Tongue (tissue), 2 donors: ENCODE measurements around the gene ISL2. TPM values are rescaled to one million over a fixed set of nuclear protein-coding genes. Genes with fewer than 3 reads are reported as not detected.

Source experiments
- DNase-seq: peaks from one replicate; pipeline ENCODE4 v3.0.0-alpha.2; 2015
- total RNA-seq: library from RNA; depleted of rRNA; stranded (reverse); fragments of >200 nt; gene quantifications from one replicate; pipeline ENCODE4 v1.2.3, GENCODE V29; 2014

Gene ISL2
- total RNA-seq, 1 donor from 2014 or later = 6.6 TPM

GRCh38 chr15:76342382-76343201 is 6.0 kb downstream of the ISL2 start:
- DNase-seq = peak; percentile 30

GRCh38 chr15:76343313-76343996 is 6.9 kb downstream of the ISL2 start:
- peak; percentile 30 for DNase-seq

GRCh38 chr15:76344893-76345582 is 8.5 kb downstream of the ISL2 start:
- peak; percentile 43 for DNase-seq

- DNase-seq = no peak
Observed at GRCh38 chr15:76345583-76345879, 9.0 kb downstream of the ISL2 start.

- DNase-seq = peak; percentile 65
Observed at GRCh38 chr15:76345880-76346668, 9.5 kb downstream of the ISL2 start.

- DNase-seq = peak; percentile 45
Observed at GRCh38 chr15:76346669-76347481, 10.3 kb downstream of the ISL2 start.

- peak; percentile 42 for DNase-seq
Observed at GRCh38 chr15:76347482-76348055, 11.0 kb downstream of the ISL2 start.

- DNase-seq = no peak
Observed at GRCh38 chr15:76349301-76350070, 12.9 kb downstream of the ISL2 start.

- no peak for DNase-seq
Observed at GRCh38 chr15:76353023-76353577, 16.5 kb downstream of the ISL2 start.

- DNase-seq = no peak
Observed at GRCh38 chr15:76353903-76354302, 17.3 kb downstream of the ISL2 start.

- DNase-seq = no peak
Observed at GRCh38 chr15:76354823-76355440, 18.4 kb downstream of the ISL2 start.

- DNase-seq = no peak
Observed at GRCh38 chr15:76358453-76358852, 21.9 kb downstream of the ISL2 start.

- peak; percentile 23 for DNase-seq
Observed at GRCh38 chr15:76359152-76359551, 22.6 kb downstream of the ISL2 start.

- DNase-seq = no peak
Observed at GRCh38 chr15:76360416-76360815, 23.8 kb downstream of the ISL2 start.

- no peak for DNase-seq
Observed at GRCh38 chr15:76363251-76363650, 26.7 kb downstream of the ISL2 start.

- no peak for DNase-seq
Observed at GRCh38 chr15:76366714-76367113, 30.1 kb downstream of the ISL2 start.

GRCh38 chr15:76368122-76368621 is 31.6 kb downstream of the ISL2 start:
- peak; percentile 69 for DNase-seq

GRCh38 chr15:76376029-76376428 is 39.5 kb downstream of the ISL2 start:
- DNase-seq = no peak

GRCh38 chr15:76376816-76377215 is 40.2 kb downstream of the ISL2 start:
- no peak for DNase-seq
